Measurements from ENCODE around the gene HIGD2B. TPM values are rescaled to one million over a fixed set of nuclear protein-coding genes. Genes with fewer than 3 reads are reported as not detected.

HIGD2B gene
- total RNA-seq (1 to 10 TPM; 2.2 to 2.4 TPM), polyA plus RNA-seq (ENCODE audit: insufficient read depth, low read depth, low replicate concordance) (10.2 TPM)
- long read RNA-seq, donor 1: 0 reads
- long read RNA-seq, donor 2, partial matches to known transcripts: 18 of 18 reads
- long read RNA-seq, donor 2, other reads (novel, unspliced or antisense): 0 of 18 reads

- no peaks in the 10 kb centered on the region for H3K9me3 ChIP-seq
- peak within 1 kb of the TSS; percentile 75 to 87 for H3K27ac ChIP-seq
- H3K27me3 ChIP-seq: no peaks in the 10 kb centered on the region
- no peaks in the 10 kb centered on the region for H3K4me1 ChIP-seq
- intact Hi-C loops (cut with DNase I; ENCODE audit: low total_unique reads): no loop called here
- H3K4me3 ChIP-seq: peak within 1 kb of the TSS; percentile 52 to 74
- no peaks in the 10 kb centered on the region for H3K36me3 ChIP-seq (ENCODE audit: low read depth, missing control alignments)
- WGBS, 2 donors: 0 to 1% methylated on average over 37 to 49 of the region's 49 CpGs
- TF ChIP-seq, protein P1, sequence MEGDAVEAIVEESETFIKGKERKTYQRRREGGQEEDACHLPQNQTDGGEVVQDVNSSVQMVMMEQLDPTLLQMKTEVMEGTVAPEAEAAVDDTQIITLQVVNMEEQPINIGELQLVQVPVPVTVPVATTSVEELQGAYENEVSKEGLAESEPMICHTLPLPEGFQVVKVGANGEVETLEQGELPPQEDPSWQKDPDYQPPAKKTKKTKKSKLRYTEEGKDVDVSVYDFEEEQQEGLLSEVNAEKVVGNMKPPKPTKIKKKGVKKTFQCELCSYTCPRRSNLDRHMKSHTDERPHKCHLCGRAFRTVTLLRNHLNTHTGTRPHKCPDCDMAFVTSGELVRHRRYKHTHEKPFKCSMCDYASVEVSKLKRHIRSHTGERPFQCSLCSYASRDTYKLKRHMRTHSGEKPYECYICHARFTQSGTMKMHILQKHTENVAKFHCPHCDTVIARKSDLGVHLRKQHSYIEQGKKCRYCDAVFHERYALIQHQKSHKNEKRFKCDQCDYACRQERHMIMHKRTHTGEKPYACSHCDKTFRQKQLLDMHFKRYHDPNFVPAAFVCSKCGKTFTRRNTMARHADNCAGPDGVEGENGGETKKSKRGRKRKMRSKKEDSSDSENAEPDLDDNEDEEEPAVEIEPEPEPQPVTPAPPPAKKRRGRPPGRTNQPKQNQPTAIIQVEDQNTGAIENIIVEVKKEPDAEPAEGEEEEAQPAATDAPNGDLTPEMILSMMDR (IDR thresholded peaks at IDR 0.05): no peak
- TF ChIP-seq POLR2A (IDR thresholded peaks at IDR 0.05): peak; percentile 42
- peak; percentile 93 for DNase-seq
Measured at GRCh38 chr15:72685925-72686794, at the start of gene HIGD2B, which contains the start of gene BBS4. HIGD2B (minus strand) TSS chr15:72686182; CDS start chr15:72676374, 9,808 bp downstream. BBS4 (plus strand) TSS chr15:72686207; CDS start chr15:72686228, 21 bp downstream.

- H3K4me3 ChIP-seq: no peak overlapping the region
- H3K36me3 ChIP-seq (ENCODE audit: low read depth, missing control alignments): no peaks in the 10 kb centered on the region
- no peaks in the 10 kb centered on the region for H3K4me1 ChIP-seq
- H3K9me3 ChIP-seq: no peaks in the 10 kb centered on the region
- 93% methylated on average over 2 of the region's 2 CpGs for whole genome bisulfite sequencing, 2 donors
- TF ChIP-seq, protein P1 (IDR thresholded peaks at IDR 0.05): no peak
- H3K27ac ChIP-seq: no peak overlapping the region
- no peaks in the 10 kb centered on the region for H3K27me3 ChIP-seq
- DNase-seq: no peak
- intact Hi-C loops (cut with DNase I; ENCODE audit: low total_unique reads): no loop called here
Measured at GRCh38 chr15:72735111-72735510, 49.1 kb upstream of the HIGD2B start.

GRCh38 chr15:72733941-72734738 lies 48.2 kb upstream of the HIGD2B start:
- Histone ChIP-seq H3K27ac (no peak overlapping the region), H3K9me3 (no peaks in the 10 kb centered on the region), H3K4me3 (no peak overlapping the region), H3K36me3 (ENCODE audit: low read depth, missing control alignments) (no peaks in the 10 kb centered on the region), H3K4me1 (no peaks in the 10 kb centered on the region), H3K27me3 (no peaks in the 10 kb centered on the region)
- WGBS, 2 donors: 93 to 95% methylated on average over 2 of the region's 2 CpGs
- TF ChIP-seq, protein P1 (IDR thresholded peaks at IDR 0.05): no peak
- no peak for TF ChIP-seq POLR2A (IDR thresholded peaks at IDR 0.05)
- DNase-seq: no peak
- intact Hi-C loops (cut with DNase I; ENCODE audit: low total_unique reads): no loop called here

GRCh38 chr15:72732516-72732915 lies 46.5 kb upstream of the HIGD2B start:
- Histone ChIP-seq H3K4me1 (no peaks in the 10 kb centered on the region), H3K36me3 (ENCODE audit: low read depth, missing control alignments) (no peaks in the 10 kb centered on the region), H3K27me3 (no peaks in the 10 kb centered on the region), H3K27ac (no peak overlapping the region), H3K9me3 (no peaks in the 10 kb centered on the region), H3K4me3 (no peak overlapping the region)
- DNase-seq: no peak
- intact Hi-C loops (cut with DNase I; ENCODE audit: low total_unique reads): no loop called here
- WGBS, 2 donors: 82 to 87% methylated on average over 4 of the region's 4 CpGs
- TF ChIP-seq POLR2A (IDR thresholded peaks at IDR 0.05): no peak
- TF ChIP-seq, protein P1 (IDR thresholded peaks at IDR 0.05): no peak

Measured in testis (tissue), 5 donors.